GM21447 (cell line): ENCODE results near the gene SEC63.
"Not testable (repeated sequence)": the region's sequence is repeated elsewhere in the genome, so short reads cannot be mapped to it uniquely, and the experiment has no call there.

ENCODE experiments used
- ATAC-seq: cut with Tn5 transposase; IDR thresholded peaks from one replicate; pipeline ENCODE4 v1.9.1; 2021; ENCODE audit not compliant: unreplicated experiment

The SEC63 gene

DNA sequence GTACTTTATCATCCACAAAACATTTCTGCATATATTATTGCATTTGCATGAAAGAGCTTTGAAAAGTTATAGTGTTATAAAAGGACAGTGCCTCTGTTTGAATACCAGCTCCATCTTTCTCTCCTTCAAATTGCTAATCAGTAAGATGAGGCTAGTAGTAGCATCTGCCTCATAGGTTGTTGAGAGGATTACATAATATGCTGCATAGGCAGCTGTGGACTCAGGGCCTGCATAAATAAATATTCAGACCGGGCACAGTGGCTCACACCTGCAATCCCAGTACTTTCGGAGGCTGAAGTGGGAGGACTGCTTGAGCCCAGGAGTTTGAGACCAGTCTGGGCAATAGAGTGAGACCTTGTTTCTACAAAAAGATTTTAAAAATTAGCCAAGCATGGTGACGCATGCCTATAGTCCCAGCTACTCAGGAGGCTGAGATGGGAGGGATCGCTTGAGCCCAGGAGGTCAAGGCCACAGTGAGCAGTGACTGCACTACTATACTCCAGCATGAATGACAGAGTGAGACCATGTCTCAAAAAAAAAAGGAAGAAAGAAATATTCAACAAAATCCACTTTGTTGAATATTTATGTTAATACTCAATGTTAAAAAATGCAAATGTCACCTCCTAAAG lies 18.3 kb upstream of the SEC63 start:
- ATAC-seq: no peak

DNA sequence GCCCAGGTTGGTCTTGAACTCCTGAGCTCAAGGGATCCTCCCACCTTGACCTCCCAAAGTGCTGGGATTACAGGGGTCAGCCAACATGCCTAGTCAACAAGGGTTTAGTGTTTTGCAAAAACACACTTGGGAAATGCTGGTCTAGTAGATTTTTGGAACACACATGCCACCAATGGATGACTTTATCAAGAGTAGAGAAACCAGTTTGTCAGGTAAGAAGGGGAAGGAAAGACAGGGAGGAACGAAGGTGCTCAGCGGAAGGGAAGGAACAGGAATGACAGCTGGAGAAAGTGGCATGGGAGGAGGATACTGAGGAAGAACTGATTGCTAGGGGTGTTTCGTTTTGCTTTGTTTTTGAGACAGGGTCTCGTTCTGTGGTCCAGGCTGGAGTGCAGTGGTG lies 15.6 kb upstream of the SEC63 start:
- no peak for ATAC-seq

DNA sequence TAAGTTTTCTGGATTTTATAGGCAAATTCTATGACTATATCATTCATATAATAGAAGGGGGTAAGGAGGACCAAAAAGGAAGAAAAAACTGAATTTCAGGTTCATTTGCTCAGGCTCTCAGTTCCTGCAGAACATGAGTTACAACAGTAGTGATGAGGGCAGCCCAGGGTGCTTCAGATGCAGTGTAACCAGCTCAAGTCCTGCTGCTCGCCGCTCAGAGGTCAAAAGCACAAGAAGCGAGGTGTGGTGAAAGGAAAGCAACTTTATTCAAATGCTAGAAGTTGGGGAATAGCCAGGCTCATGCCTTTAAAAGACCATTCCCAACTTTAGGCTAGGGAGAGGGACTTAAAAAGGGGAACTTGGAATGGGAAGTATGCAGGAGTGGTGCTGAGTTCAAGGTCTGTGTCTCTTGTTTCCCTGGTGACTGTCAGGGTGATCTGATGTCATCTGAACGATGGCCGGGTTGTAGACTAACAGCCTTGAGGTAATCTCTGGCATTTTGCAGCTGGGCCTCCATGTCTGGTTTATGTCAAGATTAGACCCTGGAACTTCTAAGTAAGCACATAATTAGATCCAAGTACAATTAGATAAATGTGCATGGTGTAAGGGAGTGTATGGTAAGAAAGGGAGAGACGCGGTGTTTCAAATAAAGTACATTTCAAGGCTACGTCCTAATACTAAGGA lies 14.5 kb upstream of the SEC63 start:
- ATAC-seq: no peak

DNA sequence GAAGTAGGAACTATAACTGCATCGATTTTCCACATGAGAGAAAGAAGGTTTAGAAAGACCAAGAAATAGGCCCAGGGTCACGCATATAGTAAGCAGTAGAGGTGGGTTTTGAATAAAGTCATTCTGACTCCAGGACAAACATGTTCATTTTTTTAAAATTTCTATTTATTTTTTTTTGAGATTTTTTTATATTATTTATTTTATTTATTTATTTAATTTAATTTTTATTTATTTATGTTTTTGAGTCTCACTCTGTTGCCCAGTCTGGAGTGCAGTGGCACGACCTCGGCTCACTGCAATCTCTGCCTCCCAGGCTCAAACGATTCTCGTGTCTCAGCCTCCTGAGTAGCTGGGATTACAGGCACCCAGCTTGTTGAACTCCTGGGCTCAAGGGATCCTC lies 13.2 kb upstream of the SEC63 start:
- ATAC-seq: no peak

DNA sequence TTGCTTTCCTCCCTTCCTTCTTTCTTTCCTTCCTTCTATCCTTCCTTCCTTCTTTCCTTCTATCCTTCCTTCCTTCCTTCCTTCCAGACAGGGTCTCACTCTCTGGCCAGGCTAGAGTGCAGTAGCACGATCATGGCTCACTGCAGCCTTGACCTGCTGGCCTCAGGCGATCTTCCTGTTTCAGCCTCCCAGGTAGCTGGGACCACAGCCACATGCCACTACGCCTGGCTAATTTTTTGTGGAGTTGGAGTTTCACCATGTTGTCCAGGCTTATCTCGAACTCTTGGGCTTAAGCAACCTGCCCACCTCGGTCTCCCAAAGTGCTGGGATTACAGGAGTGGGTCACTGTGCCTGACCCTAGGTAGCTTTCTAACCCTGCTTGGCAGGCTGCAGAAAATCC lies 12.2 kb upstream of the SEC63 start:
- no peak for ATAC-seq

DNA sequence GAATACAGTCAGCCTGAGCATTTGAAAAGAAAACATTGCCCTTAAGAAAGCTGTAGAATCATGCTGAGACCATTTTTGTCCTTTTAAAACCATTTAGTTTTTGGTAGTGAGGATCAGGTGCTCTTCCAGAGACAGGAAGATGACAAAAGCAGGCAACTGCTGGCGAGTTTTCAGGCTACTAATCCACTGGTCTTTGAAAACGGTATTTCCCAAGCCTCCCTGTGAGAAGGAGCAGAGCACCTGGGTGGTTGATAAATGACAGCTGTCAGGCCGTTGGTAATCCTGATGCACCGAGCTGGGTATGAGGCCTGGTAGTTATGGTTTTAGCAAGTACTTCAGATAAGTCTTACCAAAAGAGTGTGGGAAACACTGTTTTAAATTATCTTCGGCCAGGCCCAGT lies 10.1 kb upstream of the SEC63 start:
- ATAC-seq: no peak

DNA sequence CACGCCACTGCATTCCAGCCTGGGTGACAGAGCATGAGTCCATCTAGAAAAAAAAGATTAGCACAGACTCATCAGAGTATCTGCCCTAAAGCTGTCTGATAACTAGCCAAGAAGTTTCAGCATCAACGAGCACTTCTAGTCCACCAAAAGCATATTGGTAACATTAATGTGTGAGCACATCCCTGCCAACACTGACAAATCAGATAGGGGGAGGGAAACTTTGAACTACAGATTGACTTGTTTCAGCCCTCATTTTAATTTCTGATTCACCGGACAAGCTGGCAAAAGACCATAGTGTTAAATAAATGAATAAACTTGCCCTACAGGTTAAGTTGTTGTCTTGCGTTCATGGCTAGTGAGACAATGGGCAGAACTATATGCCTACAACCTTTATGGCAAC lies 7.7 kb upstream of the SEC63 start:
- no peak for ATAC-seq

DNA sequence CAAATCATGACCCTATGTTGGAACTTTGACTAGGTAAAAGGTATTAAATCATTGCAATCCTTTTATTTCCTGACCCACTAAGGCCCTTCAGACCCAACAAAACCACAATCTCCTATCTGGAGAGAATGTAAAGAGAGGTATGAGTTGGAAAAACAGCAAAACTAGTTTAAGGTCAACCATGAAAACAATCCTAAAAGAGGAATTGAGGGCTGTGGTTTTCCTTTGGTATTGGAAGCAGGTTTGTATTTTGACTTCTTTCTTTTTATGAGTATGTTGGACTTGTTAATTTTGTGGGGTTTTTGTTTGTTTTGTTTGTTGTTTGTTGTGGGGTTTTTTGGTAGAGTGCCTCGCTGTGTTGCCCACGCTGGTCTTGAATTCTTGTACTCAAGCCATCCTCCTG lies 4.7 kb upstream of the SEC63 start:
- ATAC-seq: no peak

DNA sequence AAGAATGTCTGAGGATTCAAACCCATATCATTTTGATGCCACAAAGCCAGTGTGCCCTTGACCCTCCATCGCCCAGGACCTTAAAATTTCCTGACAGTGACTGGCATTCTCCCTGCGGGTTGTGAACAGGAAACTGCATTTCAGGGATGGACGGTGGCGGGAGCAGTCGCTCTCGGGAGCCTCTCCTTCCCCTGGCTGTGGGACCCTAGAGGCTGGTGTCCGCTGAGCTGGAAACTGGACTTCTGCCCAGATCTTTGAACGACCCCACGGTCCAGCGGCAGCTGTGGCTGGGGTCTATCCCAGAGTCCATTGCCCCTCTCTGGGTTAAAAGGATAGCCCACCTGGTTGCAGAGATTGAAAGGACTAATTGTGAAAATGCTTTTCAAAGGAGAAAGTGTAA lies 1.4 kb upstream of the SEC63 start:
- no peak for ATAC-seq

DNA sequence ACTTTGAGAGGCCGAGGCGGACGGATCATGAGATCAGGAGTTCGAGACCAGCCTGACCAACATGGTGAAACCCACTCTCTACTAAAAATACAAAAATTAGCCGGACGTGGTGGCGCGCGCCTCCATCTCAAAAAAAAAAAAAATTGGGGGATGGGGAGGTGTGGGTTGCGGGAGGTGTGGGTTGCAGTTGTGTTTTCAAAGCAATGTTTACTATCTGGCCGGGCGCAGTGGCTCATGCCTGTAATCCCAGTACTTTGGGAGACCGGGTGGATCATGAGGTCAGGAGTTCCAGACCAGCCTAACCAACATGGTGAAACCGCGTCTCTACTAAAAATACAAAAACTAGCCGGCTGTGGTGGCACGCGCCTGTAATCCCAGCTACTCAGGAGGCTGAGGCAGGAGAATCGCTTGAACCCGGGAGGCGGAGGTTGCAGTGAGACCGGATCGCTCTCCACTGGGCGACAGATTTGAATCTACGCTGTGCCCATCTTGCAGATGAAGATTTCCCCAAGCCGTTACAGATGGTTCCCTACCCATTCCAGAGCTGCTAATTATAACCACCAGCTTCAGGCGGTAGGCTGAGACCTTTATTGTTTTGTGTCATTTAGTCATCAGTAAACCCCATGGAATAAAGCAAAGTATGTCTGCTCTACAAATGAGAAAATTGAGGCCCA lies 818 bp upstream of the SEC63 start:
- not testable (repeated sequence) for ATAC-seq

DNA sequence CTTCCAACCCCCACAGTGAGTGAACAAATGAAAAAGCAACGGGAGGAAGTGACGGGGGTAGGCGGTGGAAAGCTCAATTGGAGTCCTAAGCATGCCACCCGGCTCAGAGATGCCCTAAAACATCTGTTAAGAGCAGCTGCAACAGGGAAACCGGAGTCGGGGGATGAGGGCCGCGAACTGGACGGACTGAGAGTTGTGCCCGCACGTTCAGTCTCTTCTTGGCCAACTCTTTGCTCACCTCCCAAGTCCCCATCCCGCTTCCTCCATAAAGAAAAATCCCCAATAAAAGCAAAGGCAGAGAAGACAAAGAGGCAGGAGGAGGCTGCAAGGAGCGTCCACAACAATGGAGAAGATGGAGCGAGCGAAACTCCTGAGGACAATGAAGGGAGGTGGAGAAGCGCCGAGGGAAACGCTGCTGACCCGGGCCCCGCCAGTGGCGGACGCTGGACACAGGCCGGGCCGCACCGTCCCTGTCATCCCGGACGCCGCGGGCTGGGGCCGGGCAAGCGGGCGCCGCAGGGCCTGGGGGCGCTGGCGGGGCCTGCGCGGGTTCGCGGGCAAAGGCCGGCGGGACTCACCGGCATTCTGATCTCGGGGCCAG lies 600 bp downstream of the SEC63 start:
- ATAC-seq: peak; percentile 43

DNA sequence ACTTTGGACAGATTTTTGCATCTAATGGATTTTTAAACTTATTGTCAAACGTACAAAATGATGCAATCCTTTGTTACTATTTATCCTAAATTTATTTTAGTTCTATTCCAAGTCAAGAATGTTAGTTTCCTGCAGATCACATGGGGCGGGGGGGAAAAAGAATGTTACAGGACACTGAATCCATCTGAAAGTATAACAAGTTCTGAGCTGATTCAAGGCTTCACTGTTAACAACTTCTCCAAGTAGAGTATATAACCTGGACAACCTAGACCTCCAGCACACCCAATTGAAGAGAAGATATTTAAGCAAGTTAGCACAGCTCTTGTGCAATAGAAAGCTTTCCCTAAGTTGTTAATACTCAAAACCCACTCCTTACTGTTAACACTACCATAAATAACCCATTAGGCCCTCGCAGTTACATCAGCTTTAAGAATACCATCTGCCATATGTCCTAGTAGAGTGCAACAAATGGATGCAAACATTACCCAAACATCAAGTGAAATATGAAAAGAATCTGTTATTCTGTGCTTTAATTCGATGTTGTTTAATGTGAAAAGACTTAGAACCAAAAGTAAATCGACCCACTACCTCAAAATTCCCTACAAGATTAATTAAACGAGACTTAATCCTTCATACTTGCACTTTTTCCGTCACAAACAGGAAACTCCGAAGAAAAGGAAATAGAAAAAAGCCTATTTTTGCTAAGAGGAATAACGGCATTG lies 1.3 kb downstream of the SEC63 start:
- no peak for ATAC-seq

DNA sequence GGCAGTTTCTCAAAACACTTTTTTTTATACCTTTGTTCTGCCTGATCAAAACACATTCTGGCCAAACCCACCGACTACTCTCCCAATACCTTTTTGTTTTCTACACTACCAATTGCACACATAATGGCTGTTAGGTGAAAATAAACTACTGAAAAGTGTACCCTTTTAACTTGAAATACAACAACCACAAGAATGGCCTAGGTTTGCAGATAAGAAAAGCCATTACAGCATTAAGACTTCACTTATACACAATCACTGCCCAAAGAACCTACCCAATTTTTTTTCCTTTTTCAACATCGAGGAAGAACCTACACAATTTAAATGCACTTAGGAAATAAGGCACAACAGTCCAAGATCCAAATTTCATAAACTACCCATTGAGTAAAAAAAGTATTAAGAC lies 1.8 kb downstream of the SEC63 start:
- no peak for ATAC-seq

DNA sequence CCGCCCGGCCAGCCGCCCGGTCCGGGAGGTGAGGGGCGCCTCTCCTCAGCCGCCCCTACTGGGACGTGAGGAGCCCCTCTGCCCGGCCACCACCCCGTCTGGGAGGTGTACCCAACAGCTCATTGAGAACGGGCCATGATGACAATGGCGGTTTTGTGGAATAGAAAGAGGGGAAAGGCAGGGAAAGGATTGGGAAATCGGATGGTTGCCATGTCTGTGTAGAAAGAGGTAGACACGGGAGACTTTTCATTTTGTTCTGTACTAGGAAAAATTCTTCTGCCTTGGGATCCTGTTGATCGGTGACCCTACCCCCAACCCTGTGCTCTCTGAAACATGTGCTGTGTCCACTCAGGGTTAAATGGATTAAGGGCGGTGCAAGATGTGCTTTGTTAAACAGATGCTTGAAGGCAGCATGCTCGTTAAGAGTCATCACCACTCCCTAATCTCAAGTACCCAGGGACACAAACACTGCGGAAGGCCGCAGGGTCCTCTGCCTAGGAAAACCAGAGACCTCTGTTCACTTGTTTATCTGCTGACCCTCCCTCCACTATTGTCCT lies 4.1 kb downstream of the SEC63 start:
- ATAC-seq: not testable (repeated sequence)

DNA sequence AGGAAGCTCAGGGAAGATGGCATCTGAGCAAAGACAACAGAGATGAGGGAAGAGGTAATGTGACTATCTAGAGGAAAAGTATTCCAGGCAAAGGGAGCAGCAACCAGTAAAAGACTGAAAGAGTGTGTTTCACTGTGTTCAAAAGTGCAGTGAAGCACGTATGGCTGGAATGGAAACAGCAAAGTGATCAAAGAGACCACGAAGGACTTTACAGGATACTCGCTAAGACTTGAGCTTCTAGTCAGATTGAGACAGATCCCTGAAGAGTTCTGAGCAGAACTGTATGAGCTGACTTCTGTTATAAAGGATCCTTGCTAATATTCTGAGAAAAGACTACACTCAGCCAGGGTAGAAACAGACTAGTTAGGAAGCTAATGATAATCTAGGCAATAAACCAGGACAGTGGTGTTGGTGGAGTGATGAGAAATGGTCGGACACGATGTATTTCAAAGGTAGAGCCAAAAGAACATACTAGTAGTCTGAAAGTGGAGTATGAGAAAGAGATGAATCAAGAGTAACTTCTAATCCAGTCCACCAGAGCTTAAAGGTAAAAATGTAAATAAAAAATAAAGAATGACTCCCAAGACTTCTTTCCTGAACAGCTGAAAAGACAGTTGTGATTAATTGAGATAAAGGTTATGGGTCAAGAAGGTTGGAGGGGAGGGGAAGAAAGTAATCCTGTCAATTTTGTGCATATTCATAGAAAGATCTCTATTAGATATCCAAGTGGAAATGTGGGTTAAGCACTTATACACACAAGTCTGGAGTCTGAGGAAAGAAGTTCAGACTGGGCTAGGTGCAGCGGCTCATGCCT lies 14.2 kb downstream of the SEC63 start:
- no peak for ATAC-seq

DNA sequence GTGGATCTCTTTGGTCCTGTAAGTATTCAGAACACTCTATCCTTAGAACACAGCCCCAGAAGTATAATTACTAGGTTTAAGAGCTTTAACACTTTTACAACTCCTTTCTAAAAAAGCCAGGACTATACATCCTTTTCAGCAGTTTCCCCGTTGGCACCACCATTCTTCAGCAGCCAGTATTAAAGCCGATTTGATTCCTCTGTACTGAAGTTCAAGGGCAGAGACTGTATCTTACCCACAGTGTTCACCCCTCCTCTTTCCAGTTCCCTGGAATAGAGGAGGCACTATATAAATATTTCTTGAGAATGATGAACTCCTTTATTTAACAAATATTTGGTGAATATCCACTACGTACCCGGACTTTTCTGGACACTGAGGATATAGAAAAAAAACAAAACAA lies 15.9 kb downstream of the SEC63 start:
- no peak for ATAC-seq

DNA sequence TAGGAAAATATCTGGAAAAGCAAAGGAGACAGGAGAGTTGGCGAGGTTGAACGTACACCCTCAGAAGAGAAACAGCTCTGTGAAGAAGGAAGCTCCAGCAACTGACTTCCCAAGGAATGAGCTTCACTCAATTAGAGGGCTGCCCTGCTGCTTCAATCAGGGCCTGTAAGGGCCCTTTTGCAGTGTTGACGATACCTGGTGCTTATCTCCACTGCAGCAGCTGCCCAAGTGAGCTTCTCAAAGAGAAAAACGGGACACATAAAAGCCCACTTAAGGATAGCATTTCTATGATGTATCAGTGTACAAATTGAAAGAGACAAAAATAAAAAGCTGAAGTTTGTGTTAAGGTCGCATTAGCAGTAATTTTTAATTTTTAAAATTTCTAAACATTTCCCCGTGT lies 16.4 kb downstream of the SEC63 start:
- no peak for ATAC-seq

DNA sequence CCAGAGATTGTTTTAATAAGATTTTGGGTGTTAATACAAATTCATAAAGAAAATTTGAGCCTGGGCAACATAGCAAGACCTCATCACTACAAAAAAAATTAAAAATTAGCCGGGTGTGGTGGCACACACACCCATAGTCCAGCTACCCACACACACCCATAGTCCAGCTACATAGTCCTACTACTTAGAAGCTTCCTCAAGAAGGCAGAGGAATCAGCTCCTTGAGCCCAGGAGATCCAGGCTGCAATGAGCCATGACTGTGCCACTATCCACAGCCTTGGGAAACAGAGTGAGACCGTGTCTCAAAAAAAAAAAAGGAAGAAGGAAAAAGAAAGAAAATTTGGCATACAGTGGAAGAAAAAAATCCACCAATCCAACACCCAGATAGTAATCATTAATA lies 16.8 kb downstream of the SEC63 start:
- ATAC-seq: no peak

DNA sequence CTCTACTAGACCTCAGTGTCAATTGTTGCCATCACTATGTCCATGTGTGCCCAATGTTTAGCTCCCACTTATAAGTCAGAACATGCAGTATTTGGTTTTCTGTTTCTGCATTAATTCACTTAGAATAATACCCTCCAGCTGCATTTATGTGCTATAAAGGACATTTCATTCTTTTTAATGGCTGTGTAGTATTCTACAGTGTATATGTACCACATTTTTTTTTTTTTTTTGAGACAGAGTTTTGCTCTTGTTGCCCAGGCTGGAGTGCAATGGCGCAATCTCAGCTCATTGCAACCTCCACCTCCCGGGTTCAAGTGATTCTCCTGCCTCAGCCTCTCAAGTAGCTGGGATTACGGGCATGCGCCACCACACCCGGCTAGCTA lies 21.1 kb downstream of the SEC63 start:
- ATAC-seq: not testable (repeated sequence)

DNA sequence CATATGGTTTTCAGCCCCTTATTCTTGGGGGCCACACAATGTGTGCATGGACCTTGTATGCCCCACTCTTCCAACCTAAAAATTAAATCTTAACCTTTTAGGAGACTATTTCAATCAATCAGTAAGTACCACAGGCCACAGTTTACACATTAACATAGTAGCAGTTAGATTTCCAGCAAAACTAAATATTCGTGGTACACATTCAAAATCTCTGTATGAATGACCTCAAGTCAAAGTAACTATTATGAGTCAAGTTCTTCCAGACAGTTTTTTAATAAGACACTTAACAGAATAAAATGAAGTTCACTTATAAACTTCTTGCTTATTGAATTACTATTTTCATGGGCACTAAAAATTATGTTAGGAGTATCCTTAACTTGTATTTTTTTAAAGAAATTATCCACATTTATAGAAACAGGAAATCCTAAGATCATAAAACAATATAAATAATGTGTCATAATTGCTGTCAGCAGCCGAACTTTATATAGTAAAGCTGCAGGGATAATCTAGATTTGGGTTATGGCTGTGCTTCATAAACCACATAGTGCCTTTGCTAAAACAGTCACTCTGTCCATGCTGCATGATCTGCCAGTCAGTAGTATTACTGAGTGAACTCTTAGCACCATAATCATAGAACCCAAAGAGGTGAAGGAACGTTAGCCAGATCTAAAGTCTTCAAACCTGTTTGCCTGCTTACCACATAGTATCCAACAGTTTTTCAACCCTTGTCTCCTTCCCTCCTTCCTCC lies 21.7 kb downstream of the SEC63 start:
- no peak for ATAC-seq
